ENCODE measurements around the gene USP48.

DNA sequence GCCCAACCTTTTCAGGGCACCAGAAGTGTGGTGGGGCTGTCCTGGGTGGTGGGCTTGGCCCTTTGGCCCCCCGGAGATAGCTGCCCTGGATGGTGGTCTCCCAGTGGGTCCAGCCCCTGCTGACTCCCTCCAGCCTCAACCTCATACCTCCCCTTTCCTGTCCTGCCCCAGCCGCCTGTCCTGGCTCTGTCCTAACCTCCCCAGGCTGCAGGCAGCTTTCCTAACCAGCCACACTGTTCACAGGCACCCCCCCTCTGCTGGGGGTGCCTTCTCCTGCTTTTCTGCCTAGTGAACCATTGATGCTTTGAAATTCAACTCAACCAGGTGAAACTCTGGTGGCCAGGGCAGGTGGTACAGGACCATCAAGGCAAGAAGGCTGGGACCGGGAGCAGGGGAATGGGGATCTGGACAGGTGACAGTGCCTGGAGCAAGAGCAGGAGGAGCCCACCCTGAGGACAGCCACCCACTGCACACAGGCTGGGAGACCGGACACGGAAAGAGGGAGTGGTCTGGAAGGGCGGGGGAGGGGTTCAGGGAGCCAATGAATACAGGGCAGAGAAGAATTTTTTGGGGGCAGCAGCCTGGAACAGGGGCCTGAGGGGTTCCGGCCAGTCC is 149.7 kb downstream of the USP48 start:
- no peak for TF ChIP-seq POLR2A (IDR thresholded peaks at IDR 0.05)
- TF ChIP-seq, protein P1, sequence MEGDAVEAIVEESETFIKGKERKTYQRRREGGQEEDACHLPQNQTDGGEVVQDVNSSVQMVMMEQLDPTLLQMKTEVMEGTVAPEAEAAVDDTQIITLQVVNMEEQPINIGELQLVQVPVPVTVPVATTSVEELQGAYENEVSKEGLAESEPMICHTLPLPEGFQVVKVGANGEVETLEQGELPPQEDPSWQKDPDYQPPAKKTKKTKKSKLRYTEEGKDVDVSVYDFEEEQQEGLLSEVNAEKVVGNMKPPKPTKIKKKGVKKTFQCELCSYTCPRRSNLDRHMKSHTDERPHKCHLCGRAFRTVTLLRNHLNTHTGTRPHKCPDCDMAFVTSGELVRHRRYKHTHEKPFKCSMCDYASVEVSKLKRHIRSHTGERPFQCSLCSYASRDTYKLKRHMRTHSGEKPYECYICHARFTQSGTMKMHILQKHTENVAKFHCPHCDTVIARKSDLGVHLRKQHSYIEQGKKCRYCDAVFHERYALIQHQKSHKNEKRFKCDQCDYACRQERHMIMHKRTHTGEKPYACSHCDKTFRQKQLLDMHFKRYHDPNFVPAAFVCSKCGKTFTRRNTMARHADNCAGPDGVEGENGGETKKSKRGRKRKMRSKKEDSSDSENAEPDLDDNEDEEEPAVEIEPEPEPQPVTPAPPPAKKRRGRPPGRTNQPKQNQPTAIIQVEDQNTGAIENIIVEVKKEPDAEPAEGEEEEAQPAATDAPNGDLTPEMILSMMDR (IDR thresholded peaks at IDR 0.05): no peak

Data from prostate gland (tissue), 2 donors.